ENCODE measurements around the gene SORT1. TPM values are rescaled to one million over a fixed set of nuclear protein-coding genes. Genes with fewer than 3 reads are reported as not detected.

SORT1 gene
- total RNA-seq, 1 donor, result 48.5 TPM

DNA sequence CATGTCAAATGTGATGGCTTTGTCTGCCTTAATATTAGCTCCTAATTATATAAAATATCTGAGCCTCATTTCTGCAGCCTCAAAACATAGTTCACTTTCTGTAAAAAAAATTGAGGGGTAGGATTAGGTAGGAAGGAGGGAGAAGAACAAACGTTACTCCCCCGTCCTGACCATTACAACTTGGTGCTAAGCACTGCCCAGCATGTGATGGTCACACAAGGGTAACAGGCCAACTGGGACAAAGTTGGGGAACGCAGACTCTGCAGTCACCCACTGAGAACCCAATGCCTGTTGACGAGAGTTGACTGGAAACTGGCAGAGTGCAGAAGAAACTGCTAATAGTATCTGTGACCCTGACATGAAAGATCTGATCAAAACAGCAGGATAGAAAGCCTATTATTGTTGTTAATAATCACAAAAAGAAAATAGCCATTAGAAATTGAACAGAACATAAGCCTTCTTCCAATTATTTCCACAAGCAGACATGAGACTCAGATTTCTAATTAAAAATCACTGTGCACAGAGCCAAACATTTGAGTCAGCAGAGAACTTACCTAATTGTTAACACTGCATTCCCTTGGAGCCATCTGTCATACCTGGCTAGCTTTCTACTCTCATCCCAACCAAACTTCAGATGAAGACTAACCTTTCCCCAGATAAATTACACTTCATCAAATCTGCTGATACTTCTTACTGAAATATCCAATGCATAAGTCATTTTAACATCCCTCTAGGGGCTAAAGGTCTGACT, 5.5 kb downstream of the SORT1 start:
- DNase-seq (ENCODE audit: insufficient read length, low spot score, missing footprints), result no peak
- H3K79me2 ChIP-seq (ENCODE audit: insufficient read depth, low read length), result peaks cover 81% of the 10 kb centered on the region
- H2AFZ ChIP-seq (ENCODE audit: low read length), result peak overlapping the region; percentile 82
- no peaks in the 10 kb centered on the region for H4K20me1 ChIP-seq (ENCODE audit: insufficient read depth, low read length)
- peaks cover 78% of the 10 kb centered on the region for H3K4me1 ChIP-seq (ENCODE audit: insufficient read depth, low read length)
- no peaks in the 10 kb centered on the region for H3K36me3 ChIP-seq (ENCODE audit: insufficient read depth, low read length)
- H3K27ac ChIP-seq (ENCODE audit: low read depth, low read length), result peak overlapping the region; percentile 73
- no peaks in the 10 kb centered on the region for H3K9me3 ChIP-seq (ENCODE audit: low read depth, low read length)
- no peaks in the 10 kb centered on the region for H3K27me3 ChIP-seq (ENCODE audit: insufficient read depth, low read length)
- TF ChIP-seq, protein P1, sequence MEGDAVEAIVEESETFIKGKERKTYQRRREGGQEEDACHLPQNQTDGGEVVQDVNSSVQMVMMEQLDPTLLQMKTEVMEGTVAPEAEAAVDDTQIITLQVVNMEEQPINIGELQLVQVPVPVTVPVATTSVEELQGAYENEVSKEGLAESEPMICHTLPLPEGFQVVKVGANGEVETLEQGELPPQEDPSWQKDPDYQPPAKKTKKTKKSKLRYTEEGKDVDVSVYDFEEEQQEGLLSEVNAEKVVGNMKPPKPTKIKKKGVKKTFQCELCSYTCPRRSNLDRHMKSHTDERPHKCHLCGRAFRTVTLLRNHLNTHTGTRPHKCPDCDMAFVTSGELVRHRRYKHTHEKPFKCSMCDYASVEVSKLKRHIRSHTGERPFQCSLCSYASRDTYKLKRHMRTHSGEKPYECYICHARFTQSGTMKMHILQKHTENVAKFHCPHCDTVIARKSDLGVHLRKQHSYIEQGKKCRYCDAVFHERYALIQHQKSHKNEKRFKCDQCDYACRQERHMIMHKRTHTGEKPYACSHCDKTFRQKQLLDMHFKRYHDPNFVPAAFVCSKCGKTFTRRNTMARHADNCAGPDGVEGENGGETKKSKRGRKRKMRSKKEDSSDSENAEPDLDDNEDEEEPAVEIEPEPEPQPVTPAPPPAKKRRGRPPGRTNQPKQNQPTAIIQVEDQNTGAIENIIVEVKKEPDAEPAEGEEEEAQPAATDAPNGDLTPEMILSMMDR (IDR thresholded peaks at IDR 0.05; ENCODE audit: extremely low read depth, low read depth, low read length), result no peak
- peak overlapping the region; percentile 79 for H3K4me2 ChIP-seq (ENCODE audit: insufficient read depth, low read length)
- H3K4me3 ChIP-seq (ENCODE audit: insufficient read depth, low read length), result peak overlapping the region; percentile 57

DNA sequence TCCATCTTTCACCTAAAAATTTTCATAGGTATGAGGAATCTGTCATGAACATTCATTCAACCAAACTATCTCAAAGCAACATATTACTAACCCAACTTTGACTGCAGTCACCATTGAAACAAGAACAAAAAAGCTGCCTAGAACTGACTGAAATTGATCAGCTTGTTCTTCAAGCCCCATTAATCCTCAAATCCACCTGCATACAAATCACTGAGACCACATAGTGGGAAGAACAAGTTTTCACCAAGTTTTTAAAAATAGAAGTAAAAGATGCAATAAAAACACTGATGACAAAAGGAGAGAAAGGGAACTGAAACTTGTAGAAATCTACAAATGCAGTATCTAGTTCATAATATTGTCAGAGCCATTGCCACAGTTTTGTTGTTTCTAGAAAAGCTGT, 6.1 kb downstream of the SORT1 start:
- H3K27me3 ChIP-seq (ENCODE audit: insufficient read depth, low read length), result no peaks in the 10 kb centered on the region
- no peaks in the 10 kb centered on the region for H4K20me1 ChIP-seq (ENCODE audit: insufficient read depth, low read length)
- peak overlapping the region; percentile 79 for H3K4me2 ChIP-seq (ENCODE audit: insufficient read depth, low read length)
- no peak overlapping the region for H2AFZ ChIP-seq (ENCODE audit: low read length)
- H3K79me2 ChIP-seq (ENCODE audit: insufficient read depth, low read length), result peaks cover 79% of the 10 kb centered on the region
- no peaks in the 10 kb centered on the region for H3K36me3 ChIP-seq (ENCODE audit: insufficient read depth, low read length)
- H3K27ac ChIP-seq (ENCODE audit: low read depth, low read length), result peak overlapping the region; percentile 73
- TF ChIP-seq, protein P1 (IDR thresholded peaks at IDR 0.05; ENCODE audit: extremely low read depth, low read depth, low read length), result no peak
- peaks cover 73% of the 10 kb centered on the region for H3K4me1 ChIP-seq (ENCODE audit: insufficient read depth, low read length)
- peak overlapping the region; percentile 57 for H3K4me3 ChIP-seq (ENCODE audit: insufficient read depth, low read length)
- no peak for DNase-seq (ENCODE audit: insufficient read length, low spot score, missing footprints)
- H3K9me3 ChIP-seq (ENCODE audit: low read depth, low read length), result no peaks in the 10 kb centered on the region

DNA sequence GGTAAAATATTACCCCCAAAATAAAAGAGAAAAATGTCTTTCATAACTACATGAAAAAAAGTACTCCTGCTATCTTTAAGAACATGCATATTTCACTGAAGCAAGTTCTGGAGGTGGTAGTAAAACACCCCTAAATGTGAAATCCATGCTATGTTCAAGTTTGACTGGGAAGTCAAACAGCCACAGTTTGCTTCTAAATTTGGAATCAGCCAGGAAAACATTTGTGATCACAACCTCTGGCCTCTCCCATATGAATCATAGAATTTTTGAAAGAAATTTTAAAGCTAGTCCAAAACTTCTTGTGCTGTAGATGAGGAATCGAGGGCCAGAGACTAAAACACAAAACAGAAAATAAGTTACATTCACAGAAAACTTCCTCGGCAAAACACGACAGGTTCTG, 6.6 kb downstream of the SORT1 start:
- TF ChIP-seq, protein P1 (IDR thresholded peaks at IDR 0.05; ENCODE audit: extremely low read depth, low read depth, low read length), result no peak
- H3K4me2 ChIP-seq (ENCODE audit: insufficient read depth, low read length), result peak overlapping the region; percentile 79
- no peaks in the 10 kb centered on the region for H3K9me3 ChIP-seq (ENCODE audit: low read depth, low read length)
- DNase-seq (ENCODE audit: insufficient read length, low spot score, missing footprints), result peak; percentile 49
- no peak overlapping the region for H2AFZ ChIP-seq (ENCODE audit: low read length)
- no peaks in the 10 kb centered on the region for H4K20me1 ChIP-seq (ENCODE audit: insufficient read depth, low read length)
- H3K27ac ChIP-seq (ENCODE audit: low read depth, low read length), result peak overlapping the region; percentile 73
- peaks cover 69% of the 10 kb centered on the region for H3K4me1 ChIP-seq (ENCODE audit: insufficient read depth, low read length)
- no peaks in the 10 kb centered on the region for H3K36me3 ChIP-seq (ENCODE audit: insufficient read depth, low read length)
- no peaks in the 10 kb centered on the region for H3K27me3 ChIP-seq (ENCODE audit: insufficient read depth, low read length)
- peaks cover 79% of the 10 kb centered on the region for H3K79me2 ChIP-seq (ENCODE audit: insufficient read depth, low read length)
- H3K4me3 ChIP-seq (ENCODE audit: insufficient read depth, low read length), result peak overlapping the region; percentile 57

DNA sequence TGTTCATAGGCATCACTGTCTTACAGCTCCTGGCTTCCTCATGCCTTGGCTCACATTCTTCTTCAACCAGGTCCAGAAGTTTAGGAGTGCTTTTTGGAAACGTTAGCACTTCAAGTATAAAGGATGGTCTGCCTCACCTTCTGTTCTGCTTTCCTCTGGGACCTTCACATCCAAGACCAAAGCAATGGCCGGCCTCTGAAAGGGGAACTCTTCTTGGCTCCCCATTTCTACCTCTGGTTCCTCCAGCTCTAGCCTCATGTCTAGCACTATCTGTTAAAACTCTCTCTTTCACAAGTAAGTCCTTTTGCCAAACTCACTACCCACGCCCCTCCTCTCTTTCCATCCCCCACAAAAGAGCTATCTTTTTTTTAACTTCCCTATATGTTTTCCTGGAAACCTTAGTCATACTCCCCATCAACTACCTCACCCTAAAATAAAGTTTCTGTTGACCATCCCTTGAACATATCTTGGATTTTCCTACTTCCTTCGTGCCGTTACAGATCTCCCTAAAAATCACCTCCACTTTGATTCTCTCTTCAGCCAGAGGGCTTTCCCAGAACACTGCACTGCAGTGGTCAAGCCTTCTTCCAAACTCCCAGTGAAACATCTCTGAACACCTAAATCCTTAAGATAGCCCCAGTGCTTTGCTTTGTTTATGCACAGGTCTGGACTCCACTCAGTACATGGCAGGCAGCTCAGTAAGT, 7.9 kb downstream of the SORT1 start:
- H3K4me2 ChIP-seq (ENCODE audit: insufficient read depth, low read length), result no peak overlapping the region
- H3K4me3 ChIP-seq (ENCODE audit: insufficient read depth, low read length), result no peak overlapping the region
- H3K9me3 ChIP-seq (ENCODE audit: low read depth, low read length), result no peaks in the 10 kb centered on the region
- H2AFZ ChIP-seq (ENCODE audit: low read length), result no peak overlapping the region
- no peaks in the 10 kb centered on the region for H3K36me3 ChIP-seq (ENCODE audit: insufficient read depth, low read length)
- TF ChIP-seq, protein P1 (IDR thresholded peaks at IDR 0.05; ENCODE audit: extremely low read depth, low read depth, low read length), result no peak
- peak overlapping the region; percentile 73 for H3K27ac ChIP-seq (ENCODE audit: low read depth, low read length)
- H3K4me1 ChIP-seq (ENCODE audit: insufficient read depth, low read length), result peaks cover 59% of the 10 kb centered on the region
- DNase-seq (ENCODE audit: insufficient read length, low spot score, missing footprints), result no peak
- H4K20me1 ChIP-seq (ENCODE audit: insufficient read depth, low read length), result no peaks in the 10 kb centered on the region
- no peaks in the 10 kb centered on the region for H3K27me3 ChIP-seq (ENCODE audit: insufficient read depth, low read length)
- peaks cover 76% of the 10 kb centered on the region for H3K79me2 ChIP-seq (ENCODE audit: insufficient read depth, low read length)

Measured in osteoblast (primary cell).